Measurements from ENCODE around the gene OR1N1.
"Not testable (repeated sequence)": the region's sequence is repeated elsewhere in the genome, so short reads cannot be mapped to it uniquely, and the experiment has no call there.

DNA sequence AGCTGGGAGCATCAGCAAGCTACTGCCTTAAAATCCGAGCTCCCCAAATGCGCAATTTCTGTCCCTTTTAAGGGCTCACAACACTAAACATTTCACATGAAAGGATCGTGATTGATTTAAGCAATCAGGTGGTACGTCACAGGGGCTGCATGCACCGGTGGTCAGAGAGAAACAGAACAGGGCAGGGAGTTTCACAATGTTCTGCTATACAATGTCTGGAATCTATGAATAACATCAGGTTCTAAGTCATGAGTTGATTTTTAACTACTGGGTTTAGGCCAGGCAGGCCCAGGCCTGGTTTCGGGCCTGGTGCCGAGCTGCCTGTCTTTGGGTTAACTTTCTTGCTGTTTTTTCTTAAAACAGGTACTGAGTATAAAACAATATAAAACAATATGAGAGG is 10.0 kb upstream of the OR1N1 start:
- TF ChIP-seq, protein P1, sequence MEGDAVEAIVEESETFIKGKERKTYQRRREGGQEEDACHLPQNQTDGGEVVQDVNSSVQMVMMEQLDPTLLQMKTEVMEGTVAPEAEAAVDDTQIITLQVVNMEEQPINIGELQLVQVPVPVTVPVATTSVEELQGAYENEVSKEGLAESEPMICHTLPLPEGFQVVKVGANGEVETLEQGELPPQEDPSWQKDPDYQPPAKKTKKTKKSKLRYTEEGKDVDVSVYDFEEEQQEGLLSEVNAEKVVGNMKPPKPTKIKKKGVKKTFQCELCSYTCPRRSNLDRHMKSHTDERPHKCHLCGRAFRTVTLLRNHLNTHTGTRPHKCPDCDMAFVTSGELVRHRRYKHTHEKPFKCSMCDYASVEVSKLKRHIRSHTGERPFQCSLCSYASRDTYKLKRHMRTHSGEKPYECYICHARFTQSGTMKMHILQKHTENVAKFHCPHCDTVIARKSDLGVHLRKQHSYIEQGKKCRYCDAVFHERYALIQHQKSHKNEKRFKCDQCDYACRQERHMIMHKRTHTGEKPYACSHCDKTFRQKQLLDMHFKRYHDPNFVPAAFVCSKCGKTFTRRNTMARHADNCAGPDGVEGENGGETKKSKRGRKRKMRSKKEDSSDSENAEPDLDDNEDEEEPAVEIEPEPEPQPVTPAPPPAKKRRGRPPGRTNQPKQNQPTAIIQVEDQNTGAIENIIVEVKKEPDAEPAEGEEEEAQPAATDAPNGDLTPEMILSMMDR (IDR thresholded peaks at IDR 0.05; ENCODE audit: low read length), result not testable (repeated sequence)
- not testable (repeated sequence) for TF ChIP-seq EZH2 (optimal IDR thresholded peaks at IDR 0.05; ENCODE audit: low read depth, low read length); EZH2phosphoT487 (IDR thresholded peaks at IDR 0.05; ENCODE audit: low read length)

All from MM.1S (cell line).